HEK293T (cell line): Measurements from ENCODE around the gene PIWIL1.

ENCODE experiments used
- FOXA1 ChIP-seq: fragments of 450-650 bp; IDR thresholded peaks from 2 replicates; pipeline ENCODE4 v1.6.1; 2016; ENCODE audit warnings: mild to moderate bottlenecking
- FOXM1 ChIP-seq: fragments of 450-650 bp; IDR thresholded peaks from 2 replicates; pipeline ENCODE4 v1.6.1; 2017; ENCODE audit warnings: mild to moderate bottlenecking, borderline replicate concordance
- HDGF ChIP-seq: fragments of 450-650 bp; IDR thresholded peaks from 2 replicates; pipeline ENCODE4 v1.6.1; 2017; ENCODE audit warnings: antibody characterized with exemption, borderline replicate concordance
- NFRKB ChIP-seq: fragments of 450-650 bp; IDR thresholded peaks from 2 replicates; pipeline ENCODE4 v1.6.1; 2016; ENCODE audit warnings: mild to moderate bottlenecking, moderate library complexity
- PKNOX1 ChIP-seq: fragments of 450-650 bp; IDR thresholded peaks from 2 replicates; pipeline ENCODE4 v1.6.1; 2016
- SP1 ChIP-seq: fragments of 450-650 bp; IDR thresholded peaks from 2 replicates; pipeline ENCODE4 v1.6.1; 2017
- TARDBP ChIP-seq: fragments of 450-650 bp; IDR thresholded peaks from 2 replicates; pipeline ENCODE4 v1.6.1; 2016

- TF ChIP-seq SP1 (no peak), FOXA1 (no peak), TARDBP (no peak), PKNOX1 (no peak), HDGF (no peak), NFRKB (no peak), FOXM1 (no peak)
Measured at GRCh38 chr12:130330685-130331084, 7.0 kb upstream of the PIWIL1 start.
